CD4-positive, alpha-beta memory T cell (primary cell): Measurements from ENCODE around the gene SIGLEC7. TPM values are rescaled to one million over a fixed set of nuclear protein-coding genes. Genes with fewer than 3 reads are reported as not detected.

Experiments
- CTCF ChIA-PET: fragments of 350-600 bp; sonication (Branson Sonifier 250); formaldehyde crosslinking; loops from one replicate; lab custom pipeline; 2021; ENCODE audit warnings: inconsistent platforms; ENCODE audit not compliant: partially characterized antibody; lab: Charles Lee
- POLR2A ChIA-PET: fragments of 350-600 bp; sonication (Branson Sonifier 250); formaldehyde crosslinking; loops from one replicate; lab custom pipeline; 2021; ENCODE audit not compliant: partially characterized antibody; lab: Charles Lee
- DNase-seq, 5 donors: peaks; one replicate each; pipeline versions ENCODE4 v3.0.0 to v3.0.0-alpha.2; 2020 to 2022; ENCODE audit warnings: mixed read lengths in 1 of 5
- H3K27ac ChIP-seq: one replicate; pipeline ENCODE4 v1.7.0; 2013; ENCODE audit warnings: low read depth, low read length
- H3K27me3 ChIP-seq: 2 replicates; pipeline ENCODE4 v1.7.0; 2013; ENCODE audit warnings: mild to moderate bottlenecking, low read length, moderate library complexity; ENCODE audit not compliant: insufficient read depth
- H3K36me3 ChIP-seq: 2 replicates; pipeline ENCODE4 v1.7.0; 2013; ENCODE audit warnings: mild to moderate bottlenecking, low read length, moderate library complexity; ENCODE audit not compliant: insufficient read depth
- H3K4me1 ChIP-seq: 2 replicates; pipeline ENCODE4 v1.7.0; 2013; ENCODE audit warnings: mild to moderate bottlenecking, low read length, moderate library complexity; ENCODE audit not compliant: insufficient read depth
- H3K4me3 ChIP-seq, 2 donors: one replicate each; pipeline ENCODE4 v1.7.0; 2013; ENCODE audit warnings: low read length in 2 of 2, mild to moderate bottlenecking in 1 of 2
- H3K9me3 ChIP-seq, 2 donors: one replicate each; pipeline ENCODE4 v1.7.0; 2013; ENCODE audit warnings: low read length in 2 of 2, control low read depth in 1 of 2; ENCODE audit not compliant: control insufficient read depth in 1 of 2
- H3K27ac Mint-ChIP-seq, 7 donors: one replicate each; pipeline ENCODE4 v1.8.0; 2020 to 2021; ENCODE audit warnings: mixed read lengths in 7 of 7, mild to moderate bottlenecking in 6 of 7, inconsistent platforms in 3 of 7, moderate library complexity in 3 of 7
- H3K27me3 Mint-ChIP-seq, 2 donors: one replicate each; pipeline ENCODE4 v1.8.0; 2020 to 2021; ENCODE audit warnings: mixed read lengths in 2 of 2
- H3K36me3 Mint-ChIP-seq, 2 donors: one replicate each; pipeline ENCODE4 v1.8.0; 2020 to 2021; ENCODE audit warnings: mixed read lengths in 2 of 2, inconsistent platforms in 1 of 2, mild to moderate bottlenecking in 1 of 2
- H3K4me1 Mint-ChIP-seq, 4 donors: one replicate each; pipeline ENCODE4 v1.8.0; 2020 to 2021; ENCODE audit warnings: mixed read lengths in 4 of 4, mild to moderate bottlenecking in 1 of 4
- H3K4me3 Mint-ChIP-seq, 8 donors: one replicate each; pipeline ENCODE4 v1.8.0; 2020 to 2021; ENCODE audit warnings: mixed read lengths in 8 of 8, mild to moderate bottlenecking in 7 of 8, moderate library complexity in 6 of 8, inconsistent platforms in 3 of 8
- H3K9me3 Mint-ChIP-seq, 8 donors: one replicate each; pipeline ENCODE4 v1.8.0; 2020 to 2021; ENCODE audit warnings: mixed read lengths in 8 of 8, mild to moderate bottlenecking in 5 of 8, inconsistent platforms in 3 of 8, moderate library complexity in 1 of 8
- intact Hi-C: fragments of 100-400 bp; cut with micrococcal nuclease; formaldehyde crosslinking; loops from one replicate; pipeline ENCODE4 v1.15.1; 2023
- polyA plus RNA-seq, 2 donors: library from polyadenylated mRNA; unstranded; fragments of 300-500 nt; fragmentation: Illumina TruSeq; gene quantifications; one replicate each; pipeline ENCODE4 v1.2.3, GENCODE V29; 2021
- total RNA-seq, 2 experiments: library from RNA; stranded (reverse); gene quantifications; one replicate each; pipeline ENCODE4 v1.2.3, GENCODE V29; 2021

SIGLEC7 gene
- total and polyA plus RNA-seq, 4 experiments from 2014 or later: 0.25 to 0.57 (median 0.52) TPM; not detected in 1

DNA sequence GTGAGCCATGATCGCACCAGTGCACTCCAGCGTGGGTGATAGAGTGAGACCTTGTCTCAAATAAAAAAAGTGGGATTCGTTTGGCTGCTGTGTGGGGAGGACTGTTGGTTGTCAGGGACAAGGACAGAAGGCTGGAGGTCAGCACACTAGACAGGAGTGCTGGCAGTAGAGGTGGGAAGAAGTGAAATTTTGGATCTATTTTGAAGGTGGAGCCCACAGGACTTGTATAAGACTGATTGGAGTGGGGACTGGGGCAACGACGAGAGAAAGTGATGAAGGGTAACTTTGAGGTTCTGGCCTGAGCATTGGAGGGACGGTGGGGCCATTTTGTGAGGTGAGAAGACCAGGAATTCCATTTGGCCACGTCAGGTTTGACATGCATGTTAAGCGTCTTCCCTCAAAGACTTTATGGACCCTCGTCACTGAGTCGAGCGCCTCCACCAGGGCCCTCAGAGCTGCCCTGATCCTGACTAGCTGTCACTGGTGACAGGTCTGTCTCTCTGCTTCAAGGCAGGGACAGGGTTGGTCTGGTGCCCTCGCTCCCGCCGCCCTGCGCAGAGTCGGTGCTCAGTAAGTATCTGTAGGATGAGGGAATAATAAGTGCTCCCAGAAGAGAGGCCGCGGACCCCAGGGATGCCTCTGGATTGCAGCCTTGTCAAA, 34.6 kb upstream of the SIGLEC7 start:
- Mint-ChIP-seq H3K4me1 (peaks cover 24 to 48% (median 36%) of the 10 kb centered on the region in 4 donors), H3K4me3 (peak overlapping the region; percentile 94 to 100 (median 97)), H3K27ac (peak overlapping the region; percentile 93 to 100 (median 99)), H3K9me3 (peaks cover 0 to 2% (median 0%) of the 10 kb centered on the region in 8 donors), H3K36me3 (peaks cover 26 to 36% of the 10 kb centered on the region in 2 donors), H3K27me3 (no peaks in the 10 kb centered on the region)
- H3K36me3 ChIP-seq: peaks cover 21% of the 10 kb centered on the region
- peaks cover 19% of the 10 kb centered on the region for H3K4me1 ChIP-seq
- intact Hi-C loops: loop anchor here (1.0 to 2.0 kb wide), 4 partner anchors 16 to 1083 kb away; partner anchors contain the start of gene VRK3
- peak overlapping the region; percentile 69 for H3K27ac ChIP-seq
- H3K4me3 ChIP-seq: peak overlapping the region; percentile 70 to 98
- no peaks in the 10 kb centered on the region for H3K27me3 ChIP-seq
- DNase-seq: peak in 1 of 5 donors; percentile 48
- H3K9me3 ChIP-seq: no peaks in the 10 kb centered on the region
- POLR2A ChIA-PET: interaction anchor here (0.9 to 1.2 kb wide), 2 partner anchors 15 to 16 kb away, joined by 3 to 4 read pairs; no protein-coding TSS in a partner anchor
- CTCF ChIA-PET: no interaction called here

DNA sequence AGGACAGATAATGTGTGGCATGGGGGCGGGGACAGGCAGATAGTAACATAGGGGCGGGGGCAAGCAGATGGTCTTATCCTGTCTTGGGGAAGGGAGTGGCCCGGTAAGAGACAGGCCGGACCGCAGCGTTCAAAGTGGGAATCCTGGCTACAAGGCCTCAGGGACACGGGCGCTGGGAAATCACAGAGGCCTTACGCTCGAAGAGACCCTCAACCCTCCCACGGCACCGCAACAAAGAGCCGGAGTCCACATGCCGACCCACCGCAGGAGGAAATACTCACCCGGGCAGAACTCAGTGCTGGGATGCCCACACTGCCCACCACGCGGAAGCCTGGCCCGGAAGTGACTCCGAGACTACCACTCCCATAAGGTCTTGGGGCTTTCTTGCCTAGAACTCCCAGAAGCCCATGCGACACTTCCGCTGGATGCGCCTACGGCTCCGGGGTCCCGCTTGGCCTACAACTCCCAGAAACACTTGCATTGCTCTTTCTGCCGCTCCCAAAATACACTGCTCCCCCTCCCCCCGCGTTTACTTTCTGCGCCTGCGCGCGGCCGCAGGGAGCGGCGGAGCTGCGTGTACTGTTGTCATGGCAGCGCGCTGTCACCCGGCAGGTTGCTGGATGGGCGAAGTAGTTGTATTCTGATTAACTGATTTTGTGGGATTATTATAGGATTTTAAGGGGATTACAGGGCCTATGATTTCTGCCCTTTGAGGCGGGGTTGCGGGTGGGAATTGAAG, 33.9 kb upstream of the SIGLEC7 start, which contains the start of gene CTU1:
Gene CTU1, minus strand, starts transcription at position 344 of the 739 bp plus-strand sequence. CDS start 3,840 bp downstream, outside the sequence.
- Mint-ChIP-seq H3K4me3 (peak within 1 kb of the TSS; percentile 94 to 100 (median 97)), H3K27ac (peak within 1 kb of the TSS; percentile 93 to 100 (median 99)), H3K9me3 (peaks cover 0 to 2% (median 0%) of the 10 kb centered on the region in 8 donors), H3K27me3 (no peaks in the 10 kb centered on the region), H3K36me3 (peaks cover 19 to 30% of the 10 kb centered on the region in 2 donors), H3K4me1 (peaks cover 22 to 44% (median 34%) of the 10 kb centered on the region in 4 donors)
- H3K27ac ChIP-seq: peak within 1 kb of the TSS; percentile 69
- H3K36me3 ChIP-seq: peaks cover 14% of the 10 kb centered on the region
- peak within 1 kb of the TSS; percentile 70 to 98 for H3K4me3 ChIP-seq
- no peaks in the 10 kb centered on the region for H3K9me3 ChIP-seq
- intact Hi-C loops: loop anchor here (1.0 to 2.0 kb wide), 4 partner anchors 15 to 1083 kb away; partner anchors contain the start of gene VRK3
- peaks cover 19% of the 10 kb centered on the region for H3K4me1 ChIP-seq
- DNase-seq: peak; percentile 98 to 100 (median 99)
- H3K27me3 ChIP-seq: no peaks in the 10 kb centered on the region
- ChIA-PET POLR2A (interaction anchor here (0.8 to 1.2 kb wide), 2 partner anchors 14 to 739 kb away, joined by 3 to 4 read pairs; no protein-coding TSS in a partner anchor), CTCF (interaction anchor here (0.6 kb wide), 1 partner anchor 13 kb away, joined by 3 read pairs; no protein-coding TSS in a partner anchor)

GRCh38 chr19:51108805-51109146, 33.3 kb upstream of the SIGLEC7 start:
- Histone ChIP-seq H3K27ac (peak overlapping the region; percentile 69), H3K4me1 (peaks cover 19% of the 10 kb centered on the region), H3K27me3 (no peaks in the 10 kb centered on the region), H3K36me3 (peaks cover 9% of the 10 kb centered on the region), H3K9me3 (no peaks in the 10 kb centered on the region), H3K4me3 (peak overlapping the region; percentile 26 to 98)
- H3K36me3 Mint-ChIP-seq: peaks cover 13 to 27% of the 10 kb centered on the region in 2 donors
- H3K4me3 Mint-ChIP-seq: peak overlapping the region; percentile 94 to 100 (median 97)
- ChIA-PET POLR2A (interaction anchor here (0.8 to 1.2 kb wide), 2 partner anchors 14 to 740 kb away, joined by 3 to 4 read pairs; no protein-coding TSS in a partner anchor), CTCF (no interaction called here)
- H3K4me1 Mint-ChIP-seq: peaks cover 22 to 45% (median 34%) of the 10 kb centered on the region in 4 donors
- no peaks in the 10 kb centered on the region for H3K27me3 Mint-ChIP-seq
- peaks cover 0 to 2% (median 0%) of the 10 kb centered on the region in 8 donors for H3K9me3 Mint-ChIP-seq
- intact Hi-C loops: loop anchor here (1.0 to 2.0 kb wide), 5 partner anchors 15 to 1084 kb away; partner anchors contain the start of gene VRK3
- peak overlapping the region; percentile 93 to 100 (median 99) for H3K27ac Mint-ChIP-seq
- DNase-seq: no peak

GRCh38 chr19:51110666-51110971, 31.5 kb upstream of the SIGLEC7 start:
- CTCF ChIA-PET: interaction anchor here (3.5 kb wide), 1 partner anchor 48 kb away, joined by 9 read pairs; no protein-coding TSS in a partner anchor
- H3K36me3 ChIP-seq: peaks cover 5% of the 10 kb centered on the region
- Mint-ChIP-seq H3K36me3 (peaks cover 6 to 20% of the 10 kb centered on the region in 2 donors), H3K9me3 (peaks cover 0 to 2% (median 0%) of the 10 kb centered on the region in 8 donors), H3K4me3 (peak overlapping the region in 1 of 8 donors; percentile 46), H3K27ac (no peak overlapping the region), H3K4me1 (peaks cover 29 to 51% (median 40%) of the 10 kb centered on the region in 4 donors), H3K27me3 (no peaks in the 10 kb centered on the region)
- DNase-seq: no peak
- H3K27me3 ChIP-seq: no peaks in the 10 kb centered on the region
- H3K9me3 ChIP-seq: no peaks in the 10 kb centered on the region
- H3K27ac ChIP-seq: no peak overlapping the region
- H3K4me3 ChIP-seq: no peak overlapping the region
- POLR2A ChIA-PET: interaction anchor here (1.8 kb wide), 1 partner anchor 12 kb away, joined by 8 read pairs; no protein-coding TSS in a partner anchor
- intact Hi-C loops: no loop called here
- peaks cover 37% of the 10 kb centered on the region for H3K4me1 ChIP-seq

DNA sequence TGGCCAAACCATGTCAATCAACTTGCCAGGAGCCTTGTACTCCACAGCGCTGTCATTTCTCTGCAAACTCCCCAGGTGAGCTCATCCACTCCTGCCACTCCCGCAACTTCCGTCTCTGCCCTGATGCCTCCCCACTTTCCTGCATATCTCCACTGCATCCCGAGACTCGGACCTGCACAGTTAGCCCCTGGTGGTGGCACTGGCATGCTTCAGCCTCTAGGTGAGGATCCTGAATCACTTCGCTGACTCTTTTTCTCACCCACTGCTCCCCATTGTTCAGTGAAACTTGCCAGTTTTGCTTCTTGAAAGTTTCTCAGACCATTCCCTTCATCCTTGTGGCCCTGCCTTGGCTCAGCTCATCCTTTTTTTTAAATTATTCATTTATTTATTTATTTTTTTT, 30.5 kb upstream of the SIGLEC7 start:
- no peak for DNase-seq
- H3K9me3 ChIP-seq: no peaks in the 10 kb centered on the region
- Mint-ChIP-seq H3K27ac (no peak overlapping the region), H3K9me3 (peaks cover 0 to 2% (median 0%) of the 10 kb centered on the region in 8 donors), H3K4me3 (no peak overlapping the region), H3K4me1 (peaks cover 27 to 54% (median 40%) of the 10 kb centered on the region in 4 donors), H3K36me3 (peaks cover 0 to 16% of the 10 kb centered on the region in 2 donors), H3K27me3 (no peaks in the 10 kb centered on the region)
- no peaks in the 10 kb centered on the region for H3K27me3 ChIP-seq
- ChIA-PET CTCF (interaction anchor here (3.5 kb wide), 1 partner anchor 47 kb away, joined by 9 read pairs; no protein-coding TSS in a partner anchor), POLR2A (interaction anchor here (1.0 kb wide), 1 partner anchor 20 kb away, joined by 3 read pairs; no protein-coding TSS in a partner anchor)
- peaks cover 46% of the 10 kb centered on the region for H3K4me1 ChIP-seq
- H3K4me3 ChIP-seq: no peak overlapping the region
- H3K36me3 ChIP-seq: no peaks in the 10 kb centered on the region
- no peak overlapping the region for H3K27ac ChIP-seq
- intact Hi-C loops: no loop called here

DNA sequence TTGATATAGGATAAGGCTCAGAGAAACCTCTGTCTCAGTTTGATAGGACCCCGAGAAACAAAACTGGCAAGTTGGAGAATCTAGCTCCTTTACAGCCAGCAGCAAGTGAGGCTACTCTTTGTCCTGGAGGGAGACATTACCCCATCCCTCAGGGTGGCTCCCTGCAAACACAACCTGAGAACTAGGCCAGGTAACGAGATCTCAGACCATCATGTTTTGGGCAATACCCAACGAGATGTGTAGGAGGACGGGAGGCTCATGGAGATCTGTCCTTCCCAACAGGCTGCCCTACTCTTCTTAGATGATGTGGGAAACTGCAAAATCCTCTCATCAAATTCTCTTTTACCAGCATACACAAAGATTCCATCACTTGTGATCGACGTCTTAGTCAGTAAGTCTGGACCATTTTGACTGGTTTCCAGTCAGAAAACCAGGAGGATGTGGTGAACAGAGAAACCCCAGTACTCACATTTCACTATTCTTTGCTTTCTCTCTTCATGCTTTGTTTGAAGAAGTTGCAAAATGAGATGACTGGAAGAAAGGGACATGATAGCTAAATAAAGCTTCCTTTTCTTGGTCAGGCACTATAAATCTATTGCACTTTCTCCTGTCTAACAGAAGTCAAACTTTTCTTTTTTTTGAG, 27.9 kb upstream of the SIGLEC7 start:
- H3K4me3 ChIP-seq: no peak overlapping the region
- no peak overlapping the region for H3K27ac ChIP-seq
- no peaks in the 10 kb centered on the region for H3K27me3 Mint-ChIP-seq
- H3K27ac Mint-ChIP-seq: peak overlapping the region in 4 of 7 donors; percentile 9 to 76 (median 50)
- intact Hi-C loops: no loop called here
- peaks cover 26 to 43% (median 34%) of the 10 kb centered on the region in 4 donors for H3K4me1 Mint-ChIP-seq
- CTCF ChIA-PET: interaction anchor here (1.0 to 1.5 kb wide), 3 partner anchors 15 to 44 kb away, joined by 3 to 4 read pairs (median 3); no protein-coding TSS in a partner anchor
- H3K4me3 Mint-ChIP-seq: peak overlapping the region in 4 of 8 donors; percentile 13 to 46 (median 32)
- peaks cover 38% of the 10 kb centered on the region for H3K4me1 ChIP-seq
- no peaks in the 10 kb centered on the region for H3K9me3 ChIP-seq
- no peaks in the 10 kb centered on the region for H3K9me3 Mint-ChIP-seq
- POLR2A ChIA-PET: interaction anchor here (1.1 kb wide), 1 partner anchor 14 kb away, joined by 4 read pairs; no protein-coding TSS in a partner anchor
- no peaks in the 10 kb centered on the region for H3K27me3 ChIP-seq
- peak in 2 of 5 donors; percentile 31 to 33 for DNase-seq
- no peaks in the 10 kb centered on the region for H3K36me3 Mint-ChIP-seq
- H3K36me3 ChIP-seq: no peaks in the 10 kb centered on the region
